Esophagus mucosa (tissue), 1 donor: Measurements from ENCODE around the gene OSBPL5. TPM values are rescaled to one million over a fixed set of nuclear protein-coding genes. Genes with fewer than 3 reads are reported as not detected.

ENCODE experiments used
- ATAC-seq: fragments of 200-7000 bp; cut with Tn5 transposase; one replicate; pipeline ENCODE4 v1.9.1; 2020
- total RNA-seq: library from RNA; stranded (reverse); gene quantifications from one replicate; pipeline ENCODE4 v1.2.4, GENCODE V29; 2023
- donor health status: DM: yes; HTN: yes; CAD: no.

OSBPL5 gene
- total RNA-seq, 1 donor from 2014 or later, result 13.4 TPM

DNA sequence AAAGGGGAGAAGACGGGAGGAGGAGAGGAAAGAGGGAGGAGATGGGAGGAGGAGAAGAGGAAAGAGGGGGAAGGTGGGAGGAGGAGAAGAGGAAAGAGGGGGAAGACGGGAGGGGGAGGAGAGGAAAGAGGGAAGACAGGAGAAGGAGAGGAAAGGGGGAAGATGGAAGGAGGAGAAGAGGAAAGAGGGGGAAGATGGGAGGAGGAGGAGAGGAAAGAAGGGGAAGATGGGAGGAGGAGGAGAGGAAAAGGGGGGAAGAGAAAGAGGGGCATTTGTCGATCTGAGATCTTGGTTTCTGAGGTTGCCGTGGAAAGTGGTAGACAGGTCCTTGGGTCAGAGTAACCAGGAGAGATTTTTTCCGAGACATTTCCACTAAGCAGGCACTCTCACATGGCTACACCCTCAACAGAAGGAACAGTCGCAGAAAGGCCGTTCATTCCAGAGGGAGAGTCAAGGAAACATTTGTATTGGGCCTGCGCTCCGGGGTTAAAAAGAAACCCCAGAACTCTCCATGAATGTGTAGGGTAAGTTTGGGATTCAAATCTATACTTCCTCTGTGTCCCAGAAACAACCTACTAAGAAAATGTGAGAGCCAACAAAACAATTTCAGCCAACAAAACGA lies 68.1 kb downstream of the OSBPL5 start:
- ATAC-seq, result no peak

DNA sequence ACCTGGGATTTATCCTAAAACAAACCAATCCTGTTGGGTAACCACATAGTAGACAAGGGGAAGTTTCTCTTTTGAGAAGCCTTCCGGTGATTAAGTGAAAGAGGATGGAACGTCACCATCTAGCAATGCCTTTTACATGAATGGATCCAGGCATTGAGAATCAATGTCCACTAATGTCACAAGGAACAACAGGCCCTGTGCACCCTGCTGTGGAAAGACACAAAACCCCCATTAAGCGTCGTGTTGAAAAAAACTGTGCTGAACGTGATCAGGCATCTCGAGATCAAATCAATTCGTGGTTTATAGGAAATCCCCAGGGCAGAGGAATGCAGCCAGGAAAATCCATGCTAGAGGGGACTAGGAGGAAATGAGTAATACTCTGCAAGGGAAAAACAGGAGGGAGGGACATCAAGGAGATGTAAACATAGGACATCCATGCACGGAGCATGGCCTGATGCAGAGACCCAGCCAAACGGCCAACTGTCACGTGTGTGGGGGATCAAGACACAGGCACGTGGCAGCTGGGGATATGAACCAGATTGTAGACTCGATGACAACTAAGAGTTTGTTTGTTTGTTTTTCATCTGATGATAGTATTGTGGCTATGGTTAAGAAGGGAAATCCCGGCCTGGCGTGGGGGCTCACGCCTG lies 69.3 kb downstream of the OSBPL5 start:
- ATAC-seq, result no peak

DNA sequence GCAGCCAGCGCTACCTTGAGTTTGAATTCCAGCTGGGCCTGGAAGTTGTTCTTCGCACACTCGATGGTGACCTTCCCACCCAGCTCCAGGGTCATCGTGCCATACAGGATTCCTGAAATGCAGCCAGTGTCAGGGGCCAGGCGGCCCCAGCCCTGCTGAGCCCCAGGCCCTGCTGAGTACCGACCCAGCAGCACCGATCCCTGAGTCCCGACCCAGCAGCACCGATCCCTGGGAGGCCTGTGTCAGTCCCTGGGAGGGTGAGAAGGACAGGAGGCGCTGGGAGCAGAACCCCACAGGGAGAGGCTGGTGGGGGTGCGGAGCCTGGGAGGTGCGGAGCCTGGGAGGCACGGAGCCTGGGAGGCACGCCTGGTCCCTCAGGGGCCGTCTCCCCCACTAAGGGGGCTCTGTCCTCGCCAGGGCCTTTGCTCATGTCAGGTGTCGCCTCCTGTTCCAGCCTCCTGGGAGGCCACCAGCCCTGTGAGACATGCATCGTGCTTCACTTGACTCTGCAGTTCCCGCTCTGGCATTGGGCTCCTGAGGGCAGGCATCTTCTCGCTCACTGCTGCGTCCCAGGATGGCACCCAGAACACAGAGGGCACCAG lies 70.8 kb downstream of the OSBPL5 start:
- no peak for ATAC-seq

DNA sequence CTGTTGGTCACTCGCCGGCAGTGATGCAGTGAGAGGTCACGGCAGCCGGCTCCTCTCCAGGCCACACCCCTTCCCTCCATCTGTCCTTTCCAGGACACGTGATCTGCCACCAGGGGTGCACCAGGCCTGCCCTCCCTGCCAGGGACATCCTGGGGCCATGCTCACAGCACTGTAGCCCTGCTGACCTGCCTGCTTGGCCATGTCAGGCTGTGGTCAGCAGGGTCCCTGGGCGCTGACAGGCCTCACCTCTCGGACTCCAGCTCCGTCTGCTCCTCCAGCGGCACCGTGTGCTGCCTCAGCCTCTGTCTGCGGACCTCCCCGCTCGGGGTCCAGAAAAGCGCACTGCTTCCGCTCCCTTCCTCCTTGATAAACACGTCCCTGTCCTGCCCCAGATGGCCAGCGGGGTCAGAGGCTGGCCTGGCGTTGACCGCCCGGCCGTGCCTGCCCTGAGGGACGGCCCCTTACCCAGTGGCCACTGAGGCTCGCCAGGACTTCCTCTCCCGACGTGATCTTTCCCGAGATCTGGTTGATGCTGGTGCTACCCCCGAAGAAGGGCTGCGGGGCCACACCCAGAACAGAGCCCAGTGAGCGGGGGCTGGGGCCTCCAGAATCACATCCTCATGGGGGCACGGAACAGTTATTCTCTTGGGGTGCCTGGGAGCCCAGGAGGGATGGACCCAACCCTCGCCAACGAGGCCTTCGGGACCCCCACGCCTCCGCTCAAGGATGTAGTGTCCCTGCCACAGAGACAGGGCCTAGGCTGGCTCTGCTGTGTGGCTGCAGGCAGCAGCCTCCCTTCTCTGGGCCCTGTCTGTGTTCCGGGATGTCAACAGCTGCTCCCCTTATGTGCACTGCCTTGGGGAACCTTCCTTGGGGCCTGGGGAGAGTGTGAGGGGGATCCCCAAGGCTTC lies 71.6 kb downstream of the OSBPL5 start:
- no peak for ATAC-seq

DNA sequence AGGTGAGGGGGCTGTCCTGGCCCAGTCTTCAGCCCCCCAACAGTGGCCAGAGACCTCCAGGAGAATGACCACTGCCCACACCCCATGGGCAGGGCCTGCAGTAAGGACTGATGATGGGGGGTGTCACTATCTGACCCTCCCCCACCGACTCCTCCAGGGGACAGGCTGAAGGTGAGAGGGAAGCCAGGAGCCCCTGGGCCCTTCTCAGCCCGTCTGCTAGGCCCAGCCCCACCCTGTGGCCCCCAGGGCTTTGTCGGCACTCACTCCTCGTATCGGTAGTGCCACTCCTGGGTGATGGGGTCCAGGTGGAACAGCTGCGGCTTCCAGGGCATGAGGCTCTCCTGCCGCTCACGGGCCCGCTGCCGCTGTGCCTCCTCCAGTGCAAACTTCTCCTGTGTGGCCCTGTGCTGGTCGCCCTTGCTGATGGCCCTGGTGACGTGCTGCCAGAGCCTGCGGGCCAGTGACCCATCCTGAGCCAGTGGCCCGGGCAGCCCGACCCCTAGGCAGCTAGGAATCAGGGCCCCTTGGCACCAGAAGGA lies 72.4 kb downstream of the OSBPL5 start:
- ATAC-seq, result no peak

DNA sequence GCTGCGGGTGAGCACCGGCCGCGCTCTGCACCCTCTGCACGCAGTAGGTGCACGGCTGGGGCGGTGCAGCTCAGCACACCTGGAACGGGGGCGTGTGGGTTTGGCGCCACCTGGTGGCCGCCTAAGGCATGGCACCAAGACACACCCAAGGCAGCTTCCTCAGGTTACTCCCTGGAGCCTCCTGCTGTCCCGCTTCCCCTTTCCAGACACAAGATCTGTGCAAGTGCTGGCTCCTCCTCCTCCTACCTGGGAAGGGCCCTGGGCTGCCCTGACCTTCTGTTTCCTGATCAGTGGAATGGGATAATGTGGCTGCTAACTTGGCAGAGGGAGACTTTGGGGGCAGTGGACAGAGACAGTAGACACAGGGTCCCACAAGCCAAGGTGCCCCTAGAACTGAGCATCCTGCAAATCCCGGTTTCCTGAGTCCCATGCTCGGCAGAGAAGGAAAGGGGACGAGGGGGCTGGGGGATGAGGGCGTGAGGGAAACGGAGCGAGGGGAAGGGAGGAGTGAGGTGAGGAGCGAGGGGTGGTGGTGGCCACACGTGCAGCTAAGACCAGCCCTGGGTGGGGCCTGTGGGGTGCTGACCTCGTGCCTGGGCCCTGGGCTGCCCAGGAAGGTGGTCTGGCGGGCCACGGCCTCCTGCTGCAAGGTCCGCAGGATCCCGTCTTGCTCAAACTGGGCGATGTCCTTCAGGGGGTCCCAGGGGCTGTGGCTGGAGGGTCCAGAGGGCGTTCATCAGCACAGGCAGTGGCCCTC lies 73.1 kb downstream of the OSBPL5 start:
- ATAC-seq, result peak; percentile 85

DNA sequence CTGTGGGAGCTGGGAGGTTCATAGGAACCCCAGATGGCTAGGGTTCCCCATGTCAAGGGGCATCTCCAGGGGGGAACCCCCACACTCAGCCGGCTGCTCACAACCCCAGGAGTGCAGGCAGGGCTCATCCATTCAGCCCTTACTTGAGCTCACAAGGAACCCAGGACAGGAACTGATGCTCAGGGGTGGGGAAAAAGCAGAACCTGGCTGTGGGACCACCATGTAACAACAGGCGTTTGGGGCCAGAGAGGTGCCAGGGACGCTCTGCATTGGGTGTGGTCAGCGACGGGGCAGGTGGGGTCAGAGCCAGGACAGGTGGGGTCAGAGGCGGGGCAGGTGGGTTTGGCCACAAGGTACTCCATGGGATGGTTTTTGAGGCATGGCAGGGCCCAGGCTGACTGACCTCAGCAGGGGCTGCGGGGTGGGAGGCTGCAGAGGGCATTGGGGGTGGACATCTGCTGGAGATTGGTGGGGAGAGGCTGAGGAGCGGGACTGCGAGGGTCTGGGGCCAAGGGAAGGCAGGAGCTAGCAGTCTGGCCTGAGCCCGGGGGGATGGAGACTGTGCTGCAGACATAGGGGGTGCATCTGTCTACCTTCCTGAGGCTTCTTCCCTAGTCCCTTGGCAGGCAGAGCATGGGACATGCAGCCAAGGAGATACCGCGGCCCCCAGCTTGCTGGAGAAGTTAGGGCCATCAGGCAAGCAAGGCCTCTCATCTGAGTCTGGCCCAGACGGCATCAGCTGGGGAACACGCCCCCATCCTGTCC lies 73.8 kb downstream of the OSBPL5 start:
- no peak for ATAC-seq

DNA sequence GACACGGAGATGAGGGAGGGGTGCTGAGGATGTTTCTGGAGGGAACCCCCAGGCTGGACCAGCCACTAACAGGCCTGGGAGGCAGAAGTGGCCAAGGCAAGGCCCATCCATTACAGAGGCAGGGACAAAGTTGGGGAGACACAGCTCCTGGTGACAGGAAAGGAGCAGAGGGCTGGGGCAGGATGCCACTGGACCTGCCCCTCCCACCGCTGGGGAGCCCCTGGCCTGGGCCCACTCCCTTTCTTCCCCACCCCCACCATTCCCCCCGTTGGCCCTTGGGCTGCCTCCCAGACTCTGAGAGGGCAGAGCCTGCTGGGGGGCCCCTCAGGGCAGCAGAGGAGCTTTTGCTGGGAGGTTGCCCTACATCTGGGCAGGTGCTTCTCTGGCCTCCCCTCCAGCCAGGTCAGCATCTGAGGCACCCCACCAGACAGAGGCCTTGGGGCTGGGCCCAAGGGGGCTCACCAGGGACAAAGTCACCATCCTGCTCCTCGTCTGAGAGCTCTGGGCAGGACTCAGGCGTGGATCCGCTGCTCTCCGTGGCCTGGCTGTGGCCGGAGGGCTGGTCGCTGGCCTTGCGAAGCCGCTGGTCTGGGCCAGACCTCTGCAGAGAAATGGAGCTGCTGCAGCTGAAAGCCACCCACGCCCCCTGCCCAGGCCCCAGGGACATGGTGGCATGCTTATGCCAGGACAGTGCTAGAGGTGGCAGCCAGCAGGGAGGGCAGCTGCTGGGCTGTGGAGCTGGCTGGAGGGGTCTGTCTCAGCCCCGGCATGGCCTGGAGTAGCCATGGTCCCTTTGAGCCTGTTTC lies 74.8 kb downstream of the OSBPL5 start:
- no peak for ATAC-seq

DNA sequence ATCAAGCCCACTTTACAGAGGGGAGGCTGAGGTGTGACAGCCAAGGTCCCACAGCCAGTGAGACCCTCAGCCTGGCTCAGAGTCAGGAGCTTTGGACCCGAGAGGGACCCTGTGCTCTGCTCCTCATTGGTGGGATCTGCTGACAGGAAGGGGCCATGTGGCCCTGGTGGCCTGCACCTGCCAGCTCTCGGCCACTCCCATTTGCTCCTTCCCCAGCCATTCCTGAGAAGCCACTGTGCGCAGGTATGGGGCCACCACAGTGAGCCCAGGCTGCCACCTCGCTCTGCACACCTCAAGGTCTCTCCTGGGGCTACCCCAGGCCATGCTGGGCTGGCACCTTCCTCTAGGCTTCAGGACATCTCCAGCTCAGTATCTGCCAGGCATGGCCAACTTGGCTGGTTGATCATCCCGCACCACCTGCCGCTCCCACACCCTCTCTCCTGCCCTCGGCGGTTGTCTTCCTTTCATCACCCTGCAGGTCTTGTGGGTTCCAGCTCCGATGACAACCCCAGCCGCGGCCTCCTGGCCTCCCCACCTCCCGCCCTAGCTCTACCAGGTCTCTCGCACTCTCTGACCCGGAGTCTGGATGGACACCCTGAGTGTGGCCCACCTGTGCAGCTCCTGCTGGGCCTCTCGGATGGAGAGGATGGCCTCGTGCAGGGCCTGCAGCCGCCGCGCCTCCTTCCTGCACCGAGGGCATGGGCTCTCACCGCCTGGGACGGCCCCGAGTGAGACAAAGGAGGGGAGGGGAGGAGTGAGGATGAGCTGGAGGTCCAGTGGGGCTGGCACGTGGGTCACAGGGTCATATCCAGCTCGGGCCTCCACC lies 75.7 kb downstream of the OSBPL5 start:
- ATAC-seq, result no peak

DNA sequence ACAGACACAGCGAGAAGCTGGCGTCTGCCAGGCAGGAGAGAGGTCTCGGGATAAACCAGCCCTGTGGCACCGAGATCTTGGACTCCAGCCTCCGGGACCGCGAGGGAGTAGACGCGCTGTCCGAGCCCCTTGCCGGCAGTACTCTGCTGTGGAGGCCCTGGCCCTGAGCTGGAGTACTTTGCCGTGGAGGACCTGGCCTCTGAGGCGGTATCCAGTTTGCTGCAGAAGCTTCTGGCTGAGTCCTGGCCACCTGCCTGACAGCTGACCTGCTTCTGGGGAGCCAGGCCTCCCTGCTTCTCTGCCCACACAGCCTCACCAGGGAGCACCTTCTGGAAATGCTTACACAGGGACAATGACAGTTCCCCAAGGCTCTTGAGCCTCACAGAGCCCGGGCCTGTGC lies 76.3 kb downstream of the OSBPL5 start:
- no peak for ATAC-seq

DNA sequence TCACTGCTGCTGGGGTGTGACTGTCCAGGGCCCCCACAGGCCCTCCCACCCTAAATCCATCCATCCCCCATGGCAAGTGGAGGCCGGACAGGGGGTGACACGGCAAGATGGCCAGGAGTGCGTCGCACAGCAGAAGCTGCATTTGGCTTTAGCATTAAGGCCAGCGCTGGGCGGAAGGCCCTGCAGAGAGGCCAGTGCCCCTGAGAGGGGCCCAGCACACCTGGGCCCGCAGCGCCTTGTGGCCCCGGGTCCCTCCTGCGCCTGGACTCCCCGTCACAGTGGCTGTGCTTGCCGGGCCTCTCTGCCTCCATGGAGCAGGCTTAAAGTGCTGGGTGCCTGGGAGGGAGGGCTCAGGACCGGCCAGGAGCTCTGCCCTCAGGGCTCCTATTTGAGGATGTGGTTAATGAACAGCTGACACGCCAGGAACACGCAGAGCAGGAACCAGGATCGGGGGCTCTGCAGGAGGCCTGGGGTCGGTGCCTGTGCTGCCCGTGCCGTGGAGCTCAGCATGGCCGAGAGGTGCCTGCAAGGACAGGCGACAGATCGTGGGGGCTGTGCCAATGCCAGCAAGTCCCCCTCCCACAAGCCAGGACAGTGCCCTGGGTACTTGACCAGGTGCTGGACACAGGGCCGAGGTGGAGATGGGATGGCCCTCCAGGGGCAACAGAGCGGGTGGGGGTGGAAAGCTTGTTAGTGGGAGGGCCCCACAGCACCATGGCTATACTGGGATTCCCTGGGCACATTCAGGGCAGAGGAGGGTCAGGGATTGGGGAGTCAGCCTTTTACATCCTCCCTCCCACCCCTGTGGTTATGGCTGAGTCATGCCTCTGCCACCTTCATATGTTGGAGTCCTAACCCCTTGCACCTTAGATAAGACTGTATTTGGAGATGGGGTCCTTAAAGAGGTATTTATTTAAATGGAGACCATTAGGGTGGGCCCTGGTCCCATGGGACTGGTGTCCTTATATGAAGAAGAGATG lies 77.0 kb downstream of the OSBPL5 start:
- no peak for ATAC-seq

DNA sequence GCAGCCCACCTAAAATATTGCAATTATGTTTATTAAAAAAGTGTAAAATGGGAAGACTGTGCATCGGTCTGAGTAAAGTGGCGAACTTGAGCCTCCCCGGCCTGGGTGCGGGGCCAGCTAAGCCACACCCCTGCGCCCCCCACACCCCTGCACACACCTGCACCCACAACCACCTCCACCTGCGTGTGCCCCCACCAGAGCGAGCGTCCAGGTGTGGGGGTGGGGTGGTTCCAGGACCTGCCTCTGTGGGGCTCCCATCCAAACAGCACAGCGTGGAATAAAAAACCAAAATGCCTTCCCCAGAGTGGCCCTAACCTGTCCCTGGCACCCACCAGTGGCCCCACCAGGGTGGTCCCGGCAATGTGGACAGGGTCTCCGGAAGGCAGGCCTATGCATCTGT lies 77.7 kb downstream of the OSBPL5 start:
- ATAC-seq, result no peak

DNA sequence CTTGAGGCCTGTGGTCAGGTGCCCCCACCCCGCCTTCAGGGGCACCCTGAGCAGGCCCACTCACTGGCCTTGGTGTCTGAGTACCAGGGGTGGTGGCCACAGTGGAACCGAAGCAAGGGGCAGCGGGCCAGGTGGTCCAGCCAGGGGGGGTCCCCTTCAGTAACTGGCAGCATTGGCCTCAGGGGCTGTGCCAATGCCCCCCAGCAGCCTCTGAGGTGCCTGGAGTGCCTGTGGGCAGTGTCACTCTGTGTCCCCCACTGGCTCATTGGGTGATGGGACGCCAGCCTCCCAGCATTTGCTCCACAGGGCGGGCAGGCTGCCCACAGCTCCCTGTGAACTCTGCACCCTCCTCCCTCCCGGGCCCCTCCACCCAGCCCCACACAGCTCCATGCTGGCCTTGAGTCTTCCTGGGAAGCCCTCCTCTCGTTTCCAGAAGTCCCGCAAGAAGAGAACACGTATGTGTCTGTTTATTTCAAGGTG lies 78.4 kb downstream of the OSBPL5 start:
- ATAC-seq, result no peak

DNA sequence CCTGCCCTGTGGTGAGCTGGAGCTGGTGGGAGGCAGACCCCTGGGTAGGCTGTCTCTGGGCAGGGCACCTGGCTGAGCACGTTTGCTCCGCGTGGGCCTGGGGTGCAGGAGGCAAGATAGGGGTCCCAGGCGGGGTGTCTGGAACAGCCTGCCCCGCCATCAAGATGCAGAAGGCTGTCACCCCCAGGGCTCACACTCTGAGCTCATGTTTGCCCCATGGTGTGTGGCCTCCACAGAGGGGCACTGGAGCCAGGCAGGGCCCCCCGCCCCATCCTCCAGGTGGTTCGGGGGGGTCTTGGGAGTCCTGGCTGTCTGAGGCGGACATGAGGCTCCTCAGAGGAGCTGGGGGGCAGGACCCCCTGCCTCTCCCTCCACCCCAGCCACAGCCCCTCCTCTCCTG lies 79.0 kb downstream of the OSBPL5 start:
- ATAC-seq, result peak; percentile 4

DNA sequence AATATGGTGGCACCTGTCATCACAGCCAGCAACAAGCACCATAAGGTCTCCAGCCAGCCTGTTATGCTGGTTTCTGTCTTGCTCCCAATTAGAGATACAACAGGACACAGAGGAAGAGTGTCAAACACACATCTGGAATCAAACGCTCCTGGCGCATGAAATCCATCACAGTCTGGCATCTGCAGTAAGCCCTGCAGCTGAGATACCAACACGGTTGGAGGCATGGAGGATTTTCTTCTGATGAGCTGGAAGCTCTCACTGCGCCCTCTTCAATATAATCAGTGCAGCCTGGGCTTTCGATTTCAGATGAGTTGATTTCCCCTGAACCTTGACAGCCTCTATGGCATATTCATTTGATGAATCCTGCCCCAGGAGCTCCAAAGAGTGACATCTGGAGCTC lies 80.1 kb downstream of the OSBPL5 start:
- no peak for ATAC-seq

DNA sequence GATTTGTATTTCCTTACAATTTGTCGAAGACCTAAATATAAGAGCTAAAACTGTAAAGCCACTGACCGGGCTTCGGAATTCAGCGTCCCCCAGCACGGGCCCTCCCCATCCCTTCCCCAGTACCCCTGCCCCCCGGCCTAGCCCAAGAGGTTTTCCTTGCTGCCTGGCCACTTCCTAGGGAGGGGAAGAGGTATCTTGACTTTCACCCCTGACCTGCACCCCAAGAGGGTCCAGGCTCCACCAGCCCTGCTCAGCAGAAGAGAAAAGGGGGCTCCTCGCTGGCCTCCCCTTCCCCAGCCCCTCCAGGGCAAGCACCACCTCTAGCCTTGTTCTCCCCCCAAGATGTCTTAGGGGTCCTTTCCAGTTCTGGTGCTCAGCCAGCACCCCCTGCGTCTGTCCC lies 81.8 kb downstream of the OSBPL5 start:
- no peak for ATAC-seq

DNA sequence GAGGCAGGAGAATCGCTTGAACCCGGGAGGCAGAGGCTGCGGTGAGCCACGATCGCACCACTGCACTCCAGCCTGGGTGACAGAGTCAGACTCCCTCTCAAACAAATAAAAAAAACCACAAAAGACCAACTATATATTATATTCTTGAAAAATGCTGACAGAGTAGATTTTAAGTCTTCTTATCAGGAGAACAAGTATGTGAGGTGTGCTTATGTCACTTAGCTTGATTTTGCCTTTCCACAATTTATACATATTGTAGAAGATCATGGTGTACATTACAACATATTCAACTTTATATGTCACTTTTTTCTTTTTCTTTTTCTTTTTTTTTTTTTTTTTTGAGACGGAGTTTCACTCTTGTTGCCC lies 83.7 kb downstream of the OSBPL5 start:
- no peak for ATAC-seq

DNA sequence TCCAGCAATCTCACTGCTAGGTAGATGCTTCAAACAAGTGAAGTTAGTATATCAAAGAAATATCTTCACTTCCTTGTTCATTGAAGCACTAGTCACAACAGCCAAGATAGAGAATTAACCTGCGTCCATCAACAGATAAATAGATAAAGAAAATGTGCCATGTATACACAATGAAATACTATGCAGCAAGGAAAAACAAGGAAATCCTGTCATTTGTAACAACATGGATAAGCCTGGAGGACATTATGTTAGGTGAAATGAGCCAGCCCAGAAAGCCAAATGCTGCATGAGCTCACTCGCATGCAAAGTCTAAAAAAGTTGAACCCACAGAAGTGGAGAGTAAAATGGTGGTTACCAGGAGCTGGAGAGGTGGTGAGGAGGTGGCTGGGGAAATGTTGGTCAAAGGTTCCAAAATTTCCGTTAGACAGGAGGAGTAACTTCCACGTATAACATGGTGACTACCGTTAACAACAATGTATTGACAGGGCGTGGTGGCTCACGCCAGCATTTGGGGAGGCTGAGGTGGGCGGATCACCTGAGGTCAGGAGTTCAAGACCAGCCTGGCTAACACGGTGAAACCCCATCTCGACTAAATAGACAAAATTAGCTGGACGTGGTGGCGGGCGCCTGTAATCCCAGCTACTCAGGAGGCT lies 84.3 kb downstream of the OSBPL5 start:
- no peak for ATAC-seq
